ENCODE data around the gene FNDC1. TPM values are rescaled to one million over a fixed set of nuclear protein-coding genes. Genes with fewer than 3 reads are reported as not detected.

FNDC1 gene
- total RNA-seq, 2 donors from 2014 or later: 0.52 TPM; not detected in 1

- TF ChIP-seq POLR2A (IDR thresholded peaks at IDR 0.05): no peak
- no peak for TF ChIP-seq CTCF (IDR thresholded peaks at IDR 0.05)
- no peak for DNase-seq
- H3K27ac ChIP-seq: no peak overlapping the region
- H3K27me3 ChIP-seq: no peaks in the 10 kb centered on the region
- WGBS, 2 donors: 72 to 77% methylated on average over 4 of the region's 4 CpGs
- no peak overlapping the region for H3K4me3 ChIP-seq
- no peaks in the 10 kb centered on the region for H3K9me3 ChIP-seq
- intact Hi-C loops (cut with DNase I): no loop called here
- H3K4me1 ChIP-seq: no peaks in the 10 kb centered on the region
- ATAC-seq: no peak
- no peaks in the 10 kb centered on the region for H3K36me3 ChIP-seq (replicated peaks in 1 of 2; ENCODE audit: insufficient read depth in 1 of 2, low read depth in 2 of 2)
Observed at GRCh38 chr6:159194421-159194820, 25.2 kb downstream of the FNDC1 start.

GRCh38 chr6:159196430-159196975 is 27.3 kb downstream of the FNDC1 start:
- H3K27ac ChIP-seq: no peak overlapping the region

DNA sequence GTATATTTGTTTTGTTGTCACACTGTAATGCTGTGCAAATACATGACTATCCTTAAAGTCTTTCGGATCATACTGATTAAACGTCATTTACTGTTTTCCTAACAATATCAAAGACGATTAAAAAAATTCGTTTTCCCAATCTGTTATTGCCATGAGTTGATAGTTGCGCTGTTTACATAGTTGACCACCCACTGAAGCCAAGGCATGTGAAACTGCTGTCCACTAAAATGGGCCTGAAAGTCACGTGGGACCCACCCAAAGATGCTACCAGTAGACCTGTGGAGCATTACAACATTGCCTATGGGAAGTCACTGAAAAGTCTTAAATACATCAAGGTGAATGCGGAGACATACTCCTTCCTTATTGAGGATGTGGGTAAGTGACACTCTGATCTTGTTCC is 28.1 kb downstream of the FNDC1 start:
- Histone ChIP-seq H3K9me3 (no peaks in the 10 kb centered on the region), H3K36me3 (replicated peaks in 1 of 2; ENCODE audit: insufficient read depth in 1 of 2, low read depth in 2 of 2) (no peaks in the 10 kb centered on the region), H3K4me1 (no peaks in the 10 kb centered on the region), H3K4me3 (no peak overlapping the region), H3K27me3 (no peaks in the 10 kb centered on the region), H3K27ac (no peak overlapping the region)
- WGBS, 2 donors: 59 to 63% methylated on average over 7 of the region's 7 CpGs
- intact Hi-C loops (cut with DNase I): no loop called here
- DNase-seq (no peak), ATAC-seq (no peak)
- TF ChIP-seq CTCF (IDR thresholded peaks at IDR 0.05): no peak
- no peak for TF ChIP-seq POLR2A (IDR thresholded peaks at IDR 0.05)

More at GRCh38 chr6:159196430-159196975, 27.3 kb downstream of the FNDC1 start:
- intact Hi-C loops (cut with DNase I): no loop called here
- ATAC-seq (no peak), DNase-seq (no peak)
- no peak for TF ChIP-seq POLR2A (IDR thresholded peaks at IDR 0.05)
- TF ChIP-seq CTCF (IDR thresholded peaks at IDR 0.05): no peak
- 59 to 80% methylated on average over 2 of the region's 2 CpGs for WGBS, 2 donors
- Histone ChIP-seq H3K9me3 (no peaks in the 10 kb centered on the region), H3K4me3 (no peak overlapping the region), H3K4me1 (no peaks in the 10 kb centered on the region), H3K36me3 (replicated peaks in 1 of 2; ENCODE audit: insufficient read depth in 1 of 2, low read depth in 2 of 2) (no peaks in the 10 kb centered on the region), H3K27me3 (no peaks in the 10 kb centered on the region)

DNA sequence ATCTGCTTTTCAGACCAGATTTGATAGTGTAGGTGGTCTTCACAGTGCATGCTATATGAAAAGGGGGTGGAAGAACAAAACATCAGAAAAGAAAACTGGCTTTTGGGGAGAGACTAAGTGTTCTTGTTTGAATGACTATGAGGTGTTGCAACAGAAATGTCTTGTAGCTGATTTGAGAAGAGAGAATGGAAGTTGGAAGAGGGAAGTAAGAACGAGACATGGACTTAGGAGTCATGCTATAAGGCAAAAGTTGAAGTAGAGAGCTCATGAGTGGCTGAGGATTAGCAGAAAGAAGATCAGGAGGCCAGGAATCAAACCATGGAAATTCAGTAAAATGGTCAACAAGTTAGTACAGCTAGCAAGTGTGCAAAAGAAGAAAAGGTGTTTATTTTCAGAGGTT is 32.1 kb downstream of the FNDC1 start:
- ATAC-seq (no peak), DNase-seq (no peak)
- TF ChIP-seq POLR2A (IDR thresholded peaks at IDR 0.05): no peak
- TF ChIP-seq CTCF (IDR thresholded peaks at IDR 0.05): no peak
- Histone ChIP-seq H3K9me3 (no peaks in the 10 kb centered on the region), H3K4me1 (no peaks in the 10 kb centered on the region), H3K27me3 (no peaks in the 10 kb centered on the region), H3K4me3 (no peak overlapping the region), H3K36me3 (replicated peaks in 1 of 2; ENCODE audit: insufficient read depth in 1 of 2, low read depth in 2 of 2) (no peaks in the 10 kb centered on the region), H3K27ac (no peak overlapping the region)
- intact Hi-C loops (cut with DNase I): no loop called here
- WGBS, 2 donors: 58 to 63% methylated on average over 1 of the region's 1 CpG

DNA sequence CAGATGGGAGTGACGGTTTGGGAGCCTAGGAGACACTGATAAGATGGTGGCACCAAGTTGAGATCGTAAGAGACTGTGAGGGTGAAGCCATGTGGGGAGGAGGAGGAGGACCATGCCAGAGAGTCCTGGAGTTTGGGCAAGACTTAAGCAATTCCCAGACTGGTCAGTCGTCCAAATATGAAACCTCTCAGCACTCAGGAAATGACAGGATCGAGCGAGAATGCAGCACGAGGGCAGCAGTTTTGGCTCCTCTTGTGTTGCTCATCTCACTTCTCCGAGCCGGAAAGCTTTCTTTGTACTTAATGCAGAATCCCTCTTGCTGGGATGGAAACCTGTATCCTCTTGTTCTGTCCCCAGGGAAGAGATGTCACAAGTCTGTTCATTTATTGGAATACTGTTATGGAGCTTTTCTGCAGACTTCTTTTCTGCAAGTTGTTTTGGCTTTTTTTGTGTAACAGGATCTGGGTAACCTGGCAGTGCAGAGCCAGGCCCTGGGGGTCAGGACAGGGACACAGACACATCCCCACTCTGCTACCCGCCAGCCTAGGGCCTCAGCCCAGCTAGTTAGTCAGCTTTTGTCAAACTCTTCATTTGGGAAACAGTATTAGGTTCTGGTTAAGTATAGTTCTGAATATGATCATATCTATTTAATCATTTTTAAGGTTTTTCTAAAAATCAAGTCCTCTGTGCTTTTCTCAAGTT is 34.3 kb downstream of the FNDC1 start:
- Histone ChIP-seq H3K9me3 (no peaks in the 10 kb centered on the region), H3K27me3 (no peaks in the 10 kb centered on the region), H3K4me3 (no peak overlapping the region), H3K4me1 (no peaks in the 10 kb centered on the region), H3K36me3 (replicated peaks in 1 of 2; ENCODE audit: insufficient read depth in 1 of 2, low read depth in 2 of 2) (no peaks in the 10 kb centered on the region), H3K27ac (no peak overlapping the region)
- TF ChIP-seq CTCF (IDR thresholded peaks at IDR 0.05) (no peak), POLR2A (IDR thresholded peaks at IDR 0.05) (no peak)
- ATAC-seq (no peak), DNase-seq (no peak)
- intact Hi-C loops (cut with DNase I): no loop called here
- WGBS, 2 donors: 80 to 82% methylated on average over 9 of the region's 9 CpGs
